Right kidney (tissue), 1 donor: ENCODE data around the gene DHX34.

Source experiments
- DNase-seq: peaks from one replicate; pipeline ENCODE4 v3.0.0-alpha.2; 2016

The DHX34 gene

GRCh38 chr19:47417746-47418691 lies 68.9 kb downstream of the DHX34 start:
- peak; percentile 42 for DNase-seq

- DNase-seq = peak; percentile 37
Observed at GRCh38 chr19:47418692-47419029, 69.5 kb downstream of the DHX34 start.

GRCh38 chr19:47419030-47419783 lies 70.1 kb downstream of the DHX34 start, which contains the start of gene MEIS3:
Gene MEIS3 (minus strand): TSS chr19:47419527. CDS start chr19:47419081, 446 bp downstream.
- DNase-seq = no peak

GRCh38 chr19:47419789-47420188 lies 70.7 kb downstream of the DHX34 start:
- DNase-seq = peak; percentile 35

- DNase-seq = peak; percentile 46
Observed at GRCh38 chr19:47421244-47421786, 72.2 kb downstream of the DHX34 start.

- peak; percentile 58 for DNase-seq
Observed at GRCh38 chr19:47421844-47422395, 72.8 kb downstream of the DHX34 start.

GRCh38 chr19:47422417-47423163 lies 73.5 kb downstream of the DHX34 start:
- no peak for DNase-seq

- DNase-seq = peak; percentile 18
Observed at GRCh38 chr19:47423203-47423882, 74.2 kb downstream of the DHX34 start.

- DNase-seq = peak; percentile 71
Observed at GRCh38 chr19:47427241-47428176, 78.4 kb downstream of the DHX34 start.

GRCh38 chr19:47428177-47428894 lies 79.2 kb downstream of the DHX34 start:
- DNase-seq = peak; percentile 72

- DNase-seq = no peak
Observed at GRCh38 chr19:47429140-47429793, 80.2 kb downstream of the DHX34 start.

GRCh38 chr19:47430041-47430802 lies 81.1 kb downstream of the DHX34 start:
- peak; percentile 68 for DNase-seq

GRCh38 chr19:47432091-47432490 lies 83.0 kb downstream of the DHX34 start:
- no peak for DNase-seq
